GM21515 (cell line): Measurements from ENCODE around the gene PSMA1.
"Not testable (repeated sequence)": the region's sequence is repeated elsewhere in the genome, so short reads cannot be mapped to it uniquely, and the experiment has no call there.

ENCODE experiments used
- ATAC-seq: cut with Tn5 transposase; IDR thresholded peaks from one replicate; pipeline ENCODE4 v1.9.1; 2021; ENCODE audit not compliant: unreplicated experiment

PSMA1 gene

GRCh38 chr11:14519917-14520746, at the start of gene PSMA1:
PSMA1 (minus strand) TSS chr11:14520386; CDS start chr11:14520299, 87 bp downstream.
- peak; percentile 93 for ATAC-seq

- not testable (repeated sequence) for ATAC-seq
Observed at GRCh38 chr11:14569516-14569915, 49.3 kb upstream of the PSMA1 start.

- ATAC-seq: no peak
Observed at GRCh38 chr11:14567064-14567651, 47.0 kb upstream of the PSMA1 start.

GRCh38 chr11:14566331-14567063, 46.3 kb upstream of the PSMA1 start:
- ATAC-seq: no peak

GRCh38 chr11:14565845-14566244, 45.7 kb upstream of the PSMA1 start:
- no peak for ATAC-seq

- no peak for ATAC-seq
Observed at GRCh38 chr11:14555818-14556217, 35.6 kb upstream of the PSMA1 start.

GRCh38 chr11:14554959-14555358, 34.8 kb upstream of the PSMA1 start:
- ATAC-seq: no peak

- no peak for ATAC-seq
Observed at GRCh38 chr11:14552089-14552488, 31.9 kb upstream of the PSMA1 start.

GRCh38 chr11:14551380-14551779, 31.2 kb upstream of the PSMA1 start:
- ATAC-seq: no peak

- no peak for ATAC-seq
Observed at GRCh38 chr11:14549891-14550290, 29.7 kb upstream of the PSMA1 start.

- no peak for ATAC-seq
Observed at GRCh38 chr11:14547440-14547839, 27.3 kb upstream of the PSMA1 start.

- no peak for ATAC-seq
Observed at GRCh38 chr11:14546672-14547071, 26.5 kb upstream of the PSMA1 start.

GRCh38 chr11:14544611-14545010, 24.4 kb upstream of the PSMA1 start:
- peak; percentile 77 for ATAC-seq

GRCh38 chr11:14543260-14543659, 23.1 kb upstream of the PSMA1 start:
- ATAC-seq: no peak

GRCh38 chr11:14542324-14542723, 22.1 kb upstream of the PSMA1 start:
- ATAC-seq: no peak

- ATAC-seq: no peak
Observed at GRCh38 chr11:14541192-14541947, 21.2 kb upstream of the PSMA1 start.

- ATAC-seq: no peak
Observed at GRCh38 chr11:14539982-14540421, 19.8 kb upstream of the PSMA1 start.

GRCh38 chr11:14538926-14539554, 18.9 kb upstream of the PSMA1 start:
- ATAC-seq: no peak

- ATAC-seq: no peak
Observed at GRCh38 chr11:14538271-14538925, 18.2 kb upstream of the PSMA1 start.

GRCh38 chr11:14537134-14537599, 17.0 kb upstream of the PSMA1 start:
- ATAC-seq: peak; percentile 62
